ENCODE data around the gene TPST1. TPM values are rescaled to one million over a fixed set of nuclear protein-coding genes. Genes with fewer than 3 reads are reported as not detected.
"Not testable (repeated sequence)": the region's sequence is repeated elsewhere in the genome, so short reads cannot be mapped to it uniquely, and the experiment has no call there.

Gene TPST1
- total RNA-seq, 1 donor from 2014 or later = 30.0 TPM

DNA sequence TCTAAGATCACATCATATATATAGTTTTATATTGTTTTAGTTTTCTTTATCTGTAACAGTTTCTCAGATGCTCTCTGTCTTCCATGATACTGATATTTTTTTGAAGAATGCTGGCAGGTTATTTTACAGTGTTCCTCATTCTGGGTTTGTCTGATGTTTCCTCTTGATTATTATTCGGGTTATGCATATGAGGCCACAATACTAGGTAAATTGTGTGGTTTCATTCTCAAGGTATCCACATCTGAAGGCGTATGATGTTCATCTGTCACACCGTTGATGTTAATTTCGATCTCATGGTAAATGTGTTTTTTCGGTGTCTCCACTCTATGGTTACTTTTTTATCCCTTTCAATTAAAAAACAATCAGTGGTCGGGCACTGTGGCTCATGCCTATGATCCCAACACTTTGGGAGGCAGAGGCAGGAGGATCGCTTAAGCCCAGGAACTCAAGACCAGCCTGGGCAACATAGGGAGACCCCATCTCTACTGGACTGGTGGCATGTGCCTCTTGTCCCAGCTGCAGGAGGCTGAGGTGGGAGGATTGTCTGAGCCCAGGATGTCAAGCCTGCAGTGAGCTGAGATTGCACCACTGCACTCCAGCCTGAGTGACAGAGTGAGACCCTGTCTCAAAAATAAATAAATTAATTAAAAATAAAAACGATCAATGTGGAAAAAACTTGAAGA is 108.9 kb downstream of the TPST1 start:
- no peak overlapping the region for H3K27ac Mint-ChIP-seq (ENCODE audit: unreplicated experiment)
- no peaks in the 10 kb centered on the region for H3K9me3 Mint-ChIP-seq (ENCODE audit: low read depth)
- DNase-seq (ENCODE audit: low spot score) = no peak
- H3K36me3 Mint-ChIP-seq (ENCODE audit: low read depth) = no peaks in the 10 kb centered on the region
- no peak for TF ChIP-seq CTCF (IDR thresholded peaks at IDR 0.05)
- H3K4me3 Mint-ChIP-seq (ENCODE audit: unreplicated experiment) = no peak overlapping the region
- no peaks in the 10 kb centered on the region for H3K27me3 Mint-ChIP-seq (ENCODE audit: low read depth)
- no peaks in the 10 kb centered on the region for H3K4me1 Mint-ChIP-seq (ENCODE audit: low read depth)

- H3K36me3 Mint-ChIP-seq (ENCODE audit: low read depth) = no peaks in the 10 kb centered on the region
Measured at GRCh38 chr7:66315192-66315591, 110.1 kb downstream of the TPST1 start.

DNA sequence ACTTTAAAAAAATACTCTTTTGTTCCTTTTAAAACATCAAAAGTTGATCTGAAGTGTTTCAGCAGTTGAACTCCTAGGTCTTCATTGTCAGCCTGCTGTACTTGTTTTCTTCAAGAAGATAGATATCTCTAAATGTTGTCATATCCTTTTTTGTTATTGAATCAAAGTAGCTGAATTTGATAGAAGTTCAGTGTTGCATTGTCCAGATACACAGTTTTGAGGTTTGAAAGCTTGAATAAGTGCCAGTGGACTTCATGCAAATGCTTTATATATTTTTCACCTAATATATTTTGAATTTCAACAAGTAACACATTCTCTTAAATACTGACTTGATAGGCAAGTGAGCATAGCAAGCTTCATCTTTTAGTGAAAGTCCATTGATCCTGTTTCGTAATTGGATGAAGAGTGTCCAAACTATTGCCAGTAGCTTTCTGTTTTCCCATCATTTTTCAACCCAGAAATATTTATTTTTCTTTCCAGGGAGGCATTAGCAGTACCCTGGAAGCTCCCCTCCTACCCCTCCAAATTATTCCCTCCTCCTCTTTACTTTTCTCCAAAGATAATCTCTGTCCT is 114.4 kb downstream of the TPST1 start:
- Mint-ChIP-seq H3K27me3 (ENCODE audit: low read depth) (no peaks in the 10 kb centered on the region), H3K9me3 (ENCODE audit: low read depth) (peaks cover 4% of the 10 kb centered on the region), H3K27ac (ENCODE audit: unreplicated experiment) (no peak overlapping the region), H3K36me3 (ENCODE audit: low read depth) (peaks cover 3% of the 10 kb centered on the region), H3K4me3 (ENCODE audit: unreplicated experiment) (no peak overlapping the region), H3K4me1 (ENCODE audit: low read depth) (peaks cover 4% of the 10 kb centered on the region)
- no peak for TF ChIP-seq CTCF (IDR thresholded peaks at IDR 0.05)
- DNase-seq (ENCODE audit: low spot score) = no peak

More at GRCh38 chr7:66315192-66315591, 110.1 kb downstream of the TPST1 start:
- peaks cover 4% of the 10 kb centered on the region for H3K4me1 Mint-ChIP-seq (ENCODE audit: low read depth)
- H3K27ac Mint-ChIP-seq (ENCODE audit: unreplicated experiment) = no peak overlapping the region
- H3K27me3 Mint-ChIP-seq (ENCODE audit: low read depth) = no peaks in the 10 kb centered on the region
- H3K9me3 Mint-ChIP-seq (ENCODE audit: low read depth) = no peaks in the 10 kb centered on the region
- no peak overlapping the region for H3K4me3 Mint-ChIP-seq (ENCODE audit: unreplicated experiment)
- no peak for TF ChIP-seq CTCF (IDR thresholded peaks at IDR 0.05)
- DNase-seq (ENCODE audit: low spot score) = no peak

DNA sequence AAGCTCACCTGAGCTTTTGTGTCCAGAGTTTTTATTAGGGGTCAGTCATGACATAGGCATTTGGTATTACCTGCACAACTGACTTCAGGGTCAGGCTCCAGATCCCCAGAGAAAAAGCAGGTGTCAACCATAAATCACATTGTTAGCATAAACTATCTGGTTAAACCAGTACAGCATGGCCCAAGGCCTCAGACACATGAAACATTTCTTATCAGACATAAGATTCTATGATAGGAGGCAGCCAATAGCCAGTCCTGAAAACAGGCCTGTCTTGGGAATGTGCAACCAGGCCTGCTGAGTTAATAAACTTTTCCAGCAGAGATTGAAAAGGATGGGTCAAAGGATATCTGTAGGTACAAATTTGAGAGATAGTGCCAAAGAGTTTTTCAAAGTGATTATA is 116.1 kb downstream of the TPST1 start:
- Mint-ChIP-seq H3K9me3 (ENCODE audit: low read depth) (peaks cover 4% of the 10 kb centered on the region), H3K4me3 (ENCODE audit: unreplicated experiment) (no peak overlapping the region), H3K27ac (ENCODE audit: unreplicated experiment) (no peak overlapping the region), H3K36me3 (ENCODE audit: low read depth) (peaks cover 3% of the 10 kb centered on the region), H3K4me1 (ENCODE audit: low read depth) (peaks cover 15% of the 10 kb centered on the region), H3K27me3 (ENCODE audit: low read depth) (no peaks in the 10 kb centered on the region)
- DNase-seq (ENCODE audit: low spot score) = no peak
- no peak for TF ChIP-seq CTCF (IDR thresholded peaks at IDR 0.05)

- Mint-ChIP-seq H3K36me3 (ENCODE audit: low read depth) (peaks cover 3% of the 10 kb centered on the region), H3K9me3 (ENCODE audit: low read depth) (peaks cover 4% of the 10 kb centered on the region), H3K4me1 (ENCODE audit: low read depth) (peaks cover 29% of the 10 kb centered on the region), H3K4me3 (ENCODE audit: unreplicated experiment) (no peak overlapping the region), H3K27me3 (ENCODE audit: low read depth) (no peaks in the 10 kb centered on the region), H3K27ac (ENCODE audit: unreplicated experiment) (no peak overlapping the region)
- TF ChIP-seq CTCF (IDR thresholded peaks at IDR 0.05) = no peak
- no peak for DNase-seq (ENCODE audit: low spot score)
Measured at GRCh38 chr7:66323114-66323796, 118.1 kb downstream of the TPST1 start.

DNA sequence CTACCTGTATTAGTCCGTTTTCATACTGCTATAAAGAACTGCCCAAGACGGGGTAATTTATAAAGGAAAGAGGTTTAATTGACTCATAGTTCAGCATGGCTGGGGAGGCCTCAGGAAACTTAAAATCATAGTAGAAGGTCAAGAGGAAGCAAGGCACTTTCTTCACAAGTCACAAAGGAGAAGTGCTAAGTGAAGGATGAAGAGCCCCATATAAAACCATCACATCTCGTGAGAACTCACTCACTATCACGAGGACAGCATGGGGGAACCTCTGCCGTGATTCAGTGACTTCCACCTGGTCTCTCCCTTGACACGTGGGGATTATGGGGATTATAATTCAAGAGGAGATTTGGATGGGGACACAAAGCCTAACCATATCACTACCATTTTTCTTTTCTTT is 119.9 kb downstream of the TPST1 start:
- Mint-ChIP-seq H3K4me1 (ENCODE audit: low read depth) (peaks cover 25% of the 10 kb centered on the region), H3K27ac (ENCODE audit: unreplicated experiment) (peak overlapping the region; percentile 24)
- H3K4me3 Mint-ChIP-seq (ENCODE audit: unreplicated experiment); H3K9me3 Mint-ChIP-seq (ENCODE audit: low read depth); DNase-seq (ENCODE audit: low spot score); H3K36me3 Mint-ChIP-seq (ENCODE audit: low read depth); H3K27me3 Mint-ChIP-seq (ENCODE audit: low read depth): not testable (repeated sequence)

Data from chondrocyte (in vitro differentiated cells).